Measurements from ENCODE around the gene FBXW4. TPM values are rescaled to one million over a fixed set of nuclear protein-coding genes. Genes with fewer than 3 reads are reported as not detected.

The FBXW4 gene
- total and polyA plus RNA-seq, 2 of the 8 experiments (the other 6 are each of a cell fraction or from before 2014, with no cell fraction given): 29.0 to 32.8 TPM

DNA sequence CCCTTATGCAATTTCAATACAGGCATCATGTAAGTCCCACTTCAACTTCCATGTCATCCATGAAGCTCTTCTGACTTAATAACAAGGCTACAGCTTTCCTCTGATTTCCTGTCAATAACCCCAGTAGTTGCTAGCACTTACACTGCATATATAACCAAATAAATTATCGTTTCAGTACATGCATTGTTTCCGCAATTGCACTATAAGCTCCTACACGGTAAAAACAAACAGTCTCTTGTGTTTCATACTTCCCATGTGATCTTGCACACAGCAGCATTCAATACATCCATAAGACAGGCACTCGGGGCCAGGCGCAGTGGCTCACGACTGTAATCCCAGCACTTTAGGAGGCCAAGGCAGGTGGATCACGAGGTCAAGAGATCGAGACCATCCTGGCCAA is 41.4 kb downstream of the FBXW4 start:
- H3K4ac ChIP-seq (replicated peaks; ENCODE audit: insufficient read length, low read depth, low read length): no peak overlapping the region
- H2BK12ac ChIP-seq (ENCODE audit: low read depth, low read length): no peak overlapping the region
- no peak overlapping the region for H4K5ac ChIP-seq (ENCODE audit: insufficient read length, low read depth, low read length)
- POLR2A ChIA-PET (ENCODE audit: partially characterized antibody): no interaction called here
- H2BK120ac ChIP-seq (replicated peaks; ENCODE audit: low read depth, low read length): no peak overlapping the region
- no peak overlapping the region for H3K27ac ChIP-seq (ENCODE audit: low read depth, low read length)
- H3K79me2 ChIP-seq (ENCODE audit: control insufficient read depth in 1 of 2, insufficient read depth in 2 of 2, low read length in 2 of 2): no peaks in the 10 kb centered on the region
- H3K23me2 ChIP-seq (ENCODE audit: low read depth, low read length): 0 out of 2 replicates have a peak, but pooled peaks cover 1% of the 10 kb centered on the region
- H3K27me3 ChIP-seq (replicated peaks in 1 of 4; ENCODE audit: control insufficient read depth in 3 of 4, extremely low read depth in 1 of 4, insufficient read depth in 3 of 4, low read length in 3 of 4): no peaks in the 10 kb centered on the region
- WGBS, 2 experiments (ENCODE audit: extremely low coverage in 1 of 2, insufficient coverage in 1 of 2, insufficient read length in 1 of 2, insufficient replicate concordance in 2 of 2, low coverage in 1 of 2, low lambda C conversion rate in 2 of 2, missing lambda C conversion rate in 1 of 2): 94% methylated on average over 8 of the region's 8 CpGs; no CpG with 5 or more reads in 1 of the 2 experiments
- no peak overlapping the region for H3K4me3 ChIP-seq (ENCODE audit: extremely low read depth in 1 of 4, insufficient read depth in 2 of 4, low read depth in 3 of 4, low read length in 4 of 4)
- H3K9ac ChIP-seq (replicated peaks in 1 of 4; ENCODE audit: extremely low read depth in 1 of 4, low read depth in 3 of 4, low read length in 3 of 4): no peak overlapping the region
- H2BK20ac ChIP-seq (ENCODE audit: low read length): no peak overlapping the region
- TF ChIP-seq POLR2A (IDR thresholded peaks at IDR 0.05; ENCODE audit: control extremely low read depth in 1 of 2, low read depth in 2 of 2, low read length in 2 of 2) (no peak), BRCA1 (IDR thresholded peaks at IDR 0.05; ENCODE audit: low read depth, low read length) (no peak), RBBP5 (IDR thresholded peaks at IDR 0.05; ENCODE audit: borderline replicate concordance, low read depth, low read length) (no peak), RXRA (IDR thresholded peaks at IDR 0.05; ENCODE audit: insufficient read depth, low read depth, low read length) (no peak), CHD2 (IDR thresholded peaks at IDR 0.05; ENCODE audit: low read length) (no peak), CBX8 (IDR thresholded peaks at IDR 0.05; ENCODE audit: borderline replicate concordance, low read depth, low read length) (no peak), TCF12 (IDR thresholded peaks at IDR 0.05; ENCODE audit: low read depth, low read length) (no peak), SIRT6 (IDR thresholded peaks at IDR 0.05; ENCODE audit: low read length) (no peak), JUN (IDR thresholded peaks at IDR 0.05; ENCODE audit: low read depth, low read length) (no peak)
- TF ChIP-seq, protein P1, sequence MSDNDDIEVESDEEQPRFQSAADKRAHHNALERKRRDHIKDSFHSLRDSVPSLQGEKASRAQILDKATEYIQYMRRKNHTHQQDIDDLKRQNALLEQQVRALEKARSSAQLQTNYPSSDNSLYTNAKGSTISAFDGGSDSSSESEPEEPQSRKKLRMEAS (IDR thresholded peaks at IDR 0.05): no peak
- H4K20me1 ChIP-seq (replicated peaks in 1 of 2; ENCODE audit: control insufficient read depth in 1 of 2, insufficient read depth in 2 of 2, low read length in 2 of 2): peaks cover 0 to 2% of the 10 kb centered on the region in 2 experiments
- H3K18ac ChIP-seq (ENCODE audit: extremely low read depth, low read length): no peak overlapping the region
- FAIRE-seq (no peak), DNase-seq (ENCODE audit: low read depth in 1 of 2, low spot score in 2 of 2) (no peak)
- H2BK15ac ChIP-seq (ENCODE audit: low read length): peak overlapping the region; percentile 46; the same call in 1 of the 2 replicates
- CTCF ChIA-PET (ENCODE audit: partially characterized antibody): interaction anchor here (0.8 to 1.2 kb wide), 2 partner anchors 54 to 127 kb away, joined by 3 to 5 read pairs; no protein-coding TSS in a partner anchor
- no peak overlapping the region for H4K91ac ChIP-seq (replicated peaks; ENCODE audit: insufficient read length, low read length)
- H3K4me2 ChIP-seq (ENCODE audit: insufficient read depth in 1 of 2, low read depth in 2 of 2, low read length in 2 of 2): no peak overlapping the region
- H3K79me1 ChIP-seq (ENCODE audit: low read depth, low read length): no peaks in the 10 kb centered on the region
- peaks cover 0 to 4% (median 0%) of the 10 kb centered on the region in 4 experiments; a peak in 2 of 8 replicates for H3K36me3 ChIP-seq (ENCODE audit: control insufficient read depth in 2 of 4, insufficient read depth in 4 of 4, low read length in 3 of 4)
- H3K9me3 ChIP-seq (ENCODE audit: insufficient read depth in 2 of 2, low read depth in 1 of 2, low read length in 1 of 2): no peaks in the 10 kb centered on the region
- H2AK5ac ChIP-seq (ENCODE audit: low read depth, low read length): no peak overlapping the region
- no peak overlapping the region for H2BK5ac ChIP-seq (ENCODE audit: low read depth, low read length)
- no peak overlapping the region for H3K56ac ChIP-seq (replicated peaks; ENCODE audit: insufficient read length, low read depth, low read length)
- H2AFZ ChIP-seq (ENCODE audit: low read length): no peak overlapping the region
- H3K4me1 ChIP-seq (replicated peaks in 1 of 4; ENCODE audit: control insufficient read depth in 3 of 4, insufficient read depth in 4 of 4, low read length in 3 of 4): peaks cover 3 to 19% (median 6%) of the 10 kb centered on the region in 4 experiments; a peak in 6 of 7 replicates
- no peak overlapping the region for H3K14ac ChIP-seq (ENCODE audit: insufficient read length)
- H4K8ac ChIP-seq (ENCODE audit: extremely low read depth, insufficient read depth, low read length): no peak overlapping the region
- no peak overlapping the region for H3K23ac ChIP-seq (ENCODE audit: insufficient read length)

Measured in H1 (cell line).